Stimulated activated CD8-positive, alpha-beta memory T cell treated with anti-CD3 and anti-CD28 coated beads, Interleukin-12 subunit alpha, Interleukin-12 subunit beta, amount 100 ng/mL, for 4 hours (primary cell): ENCODE results near the gene FOSL1.
"Not testable (repeated sequence)": the region's sequence is repeated elsewhere in the genome, so short reads cannot be mapped to it uniquely, and the experiment has no call there.

Source experiments
- DNase-seq: peaks from one replicate; pipeline ENCODE4 v3.0.0-alpha.2; 2020; ENCODE audit warnings: low read depth

FOSL1 gene

GRCh38 chr11:65896034-65896999 is 3.9 kb downstream of the FOSL1 start:
- no peak for DNase-seq

- no peak for DNase-seq
Observed at GRCh38 chr11:65895482-65895981, 4.7 kb downstream of the FOSL1 start.

GRCh38 chr11:65894034-65894591 is 6.1 kb downstream of the FOSL1 start:
- DNase-seq = no peak

- no peak for DNase-seq
Observed at GRCh38 chr11:65892661-65893317, 7.4 kb downstream of the FOSL1 start.

- DNase-seq = not testable (repeated sequence)
Observed at GRCh38 chr11:65892137-65892540, 8.0 kb downstream of the FOSL1 start.

GRCh38 chr11:65891219-65892136 is 8.7 kb downstream of the FOSL1 start:
- DNase-seq = no peak

GRCh38 chr11:65890324-65891218 is 9.6 kb downstream of the FOSL1 start, which contains the start of gene CCDC85B:
CCDC85B (plus strand) TSS chr11:65890673; CDS start chr11:65890784, 111 bp downstream.
- peak; percentile 98 for DNase-seq

GRCh38 chr11:65888163-65888814 is 11.9 kb downstream of the FOSL1 start, which contains the start of gene FIBP:
FIBP (minus strand) TSS chr11:65888471; CDS start chr11:65888418, 53 bp downstream.
- DNase-seq = peak; percentile 92

- DNase-seq = no peak
Observed at GRCh38 chr11:65887723-65888162, 12.4 kb downstream of the FOSL1 start.

GRCh38 chr11:65886826-65887722 is 13.1 kb downstream of the FOSL1 start:
- DNase-seq = no peak

- no peak for DNase-seq
Observed at GRCh38 chr11:65885808-65886536, 14.2 kb downstream of the FOSL1 start.

GRCh38 chr11:65885231-65885630 is 15.0 kb downstream of the FOSL1 start:
- DNase-seq = no peak

GRCh38 chr11:65884716-65885092 is 15.5 kb downstream of the FOSL1 start:
- peak; percentile 64 for DNase-seq

- DNase-seq = no peak
Observed at GRCh38 chr11:65883786-65884715, 16.1 kb downstream of the FOSL1 start.

- no peak for DNase-seq
Observed at GRCh38 chr11:65883058-65883761, 17.0 kb downstream of the FOSL1 start.
